ENCODE measurements around the gene CDK8.

Gene CDK8

GRCh38 chr13:26449063-26449848 is 195.3 kb downstream of the CDK8 start:
- DNase-seq = no peak
